NCI-H146 treated with DMSO at 0.1 percent for 48 hours (cell line): ENCODE results near the gene CTAGE9.

Experiments used
- DNase-seq: peaks from one replicate; lab custom pipeline; 2025; ENCODE audit not compliant: unreplicated experiment; lab: John Stamatoyannopoulos, UW

The CTAGE9 gene

GRCh38 chr6:131673184-131673583 is 37.6 kb downstream of the CTAGE9 start:
- DNase-seq: no peak

DNA sequence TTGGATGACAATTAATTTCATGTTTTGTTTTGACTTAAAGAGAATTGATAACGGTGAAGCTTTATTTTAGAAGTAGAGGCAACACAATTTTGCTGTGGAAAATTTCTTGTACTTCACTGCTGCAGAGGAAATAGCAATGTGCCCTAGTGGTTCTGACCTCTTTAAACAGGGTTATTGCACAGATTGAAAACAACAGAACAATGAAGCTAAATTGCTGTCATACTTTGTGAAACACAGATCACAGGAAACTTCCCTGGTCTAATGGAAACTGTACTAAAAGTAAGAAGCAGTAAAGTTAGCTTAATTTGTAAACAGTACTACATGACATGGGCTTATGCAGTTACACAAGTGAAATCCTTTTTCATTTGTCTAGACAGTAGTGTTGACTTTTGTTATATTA is 40.9 kb downstream of the CTAGE9 start:
- DNase-seq: no peak

- no peak for DNase-seq
Measured at GRCh38 chr6:131663578-131664165, 47.1 kb downstream of the CTAGE9 start.

DNA sequence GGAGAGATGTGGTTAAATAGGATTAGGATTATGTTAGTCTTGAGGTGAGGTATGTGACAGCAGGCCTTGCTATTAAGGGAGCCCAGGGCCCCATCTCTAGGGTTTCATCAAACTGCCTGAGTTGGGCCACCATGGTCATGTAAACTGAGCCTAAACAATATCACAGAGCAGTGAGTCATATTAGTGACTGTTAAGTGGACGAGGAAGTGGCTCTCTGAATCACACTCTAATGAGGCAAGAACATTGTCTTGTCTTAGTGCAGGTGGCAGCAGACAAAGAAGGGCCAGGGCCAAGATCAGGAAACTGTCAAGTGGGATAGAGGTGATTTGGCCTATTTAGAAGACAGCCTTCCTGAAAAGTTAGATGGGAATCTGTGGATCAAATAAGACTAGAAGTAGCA is 50.6 kb downstream of the CTAGE9 start:
- no peak for DNase-seq
